HEK293 (cell line): ENCODE results near the gene PPT2.

Experiments used
- BCL11B ChIP-seq: fragments of 450-650 bp; formaldehyde crosslinking; IDR thresholded peaks from 2 replicates; pipeline ENCODE4 v1.5.1; 2016; ENCODE audit warnings: low read depth, missing biosample characterization, missing genetic modification characterization
- GLI4 ChIP-seq: fragments of 450-650 bp; formaldehyde crosslinking; IDR thresholded peaks from 2 replicates; pipeline ENCODE4 v1.5.1; 2016; ENCODE audit warnings: missing biosample characterization, missing genetic modification characterization
- GLIS1 ChIP-seq: fragments of 450-650 bp; formaldehyde crosslinking; IDR thresholded peaks from 2 replicates; pipeline ENCODE4 v1.5.1; 2016; ENCODE audit warnings: missing biosample characterization, missing genetic modification characterization
- GLIS2 ChIP-seq: fragments of 450-650 bp; formaldehyde crosslinking; IDR thresholded peaks from 2 replicates; pipeline ENCODE4 v1.5.1; 2016; ENCODE audit warnings: missing biosample characterization, missing genetic modification characterization
- KLF1 ChIP-seq: fragments of 450-650 bp; formaldehyde crosslinking; IDR thresholded peaks from 2 replicates; pipeline ENCODE4 v1.5.1; 2016; ENCODE audit warnings: missing biosample characterization, missing genetic modification characterization
- PRDM10 ChIP-seq: fragments of 450-650 bp; formaldehyde crosslinking; IDR thresholded peaks from 2 replicates; pipeline ENCODE4 v1.5.1; 2016; ENCODE audit warnings: missing biosample characterization, missing genetic modification characterization
- SP3 ChIP-seq: fragments of 450-650 bp; formaldehyde crosslinking; IDR thresholded peaks from 2 replicates; pipeline ENCODE4 v1.5.1; 2016; ENCODE audit warnings: missing biosample characterization, missing genetic modification characterization
- SP7 ChIP-seq: fragments of 450-650 bp; formaldehyde crosslinking; IDR thresholded peaks from 2 replicates; pipeline ENCODE4 v1.5.1; 2016; ENCODE audit warnings: missing biosample characterization, missing genetic modification characterization
- YY1 ChIP-seq: fragments of 450-650 bp; formaldehyde crosslinking; IDR thresholded peaks from 2 replicates; pipeline ENCODE4 v1.5.1; 2018; ENCODE audit warnings: missing biosample characterization, missing genetic modification characterization
- ZFHX2 ChIP-seq: fragments of 450-650 bp; formaldehyde crosslinking; conservative IDR thresholded peaks from 2 replicates; pipeline ENCODE4 v1.5.1; 2016; ENCODE audit warnings: missing biosample characterization, missing genetic modification characterization
- ZNF274 ChIP-seq, 2 experiments: fragments of 200-500 bp in 1 of 2; fragments of 450-650 bp in 1 of 2; sonication (Bioruptor generic) in 1 of 2; formaldehyde crosslinking in 1 of 2; IDR thresholded peaks; 2 replicates each; pipeline versions ENCODE4 v1.5.1 to v1.6.1; 2014 to 2016; ENCODE audit warnings: borderline replicate concordance in 1 of 2, inconsistent platforms in 1 of 2, low read length in 1 of 2, missing biosample characterization in 1 of 2, missing genetic modification characterization in 1 of 2
- ZNF335 ChIP-seq: fragments of 450-650 bp; formaldehyde crosslinking; conservative IDR thresholded peaks from 2 replicates; pipeline ENCODE4 v1.5.1; 2016; ENCODE audit warnings: missing biosample characterization, missing genetic modification characterization
- ZNF341 ChIP-seq: fragments of 450-650 bp; formaldehyde crosslinking; IDR thresholded peaks from 2 replicates; pipeline ENCODE4; 2016; ENCODE audit warnings: low read depth, missing biosample characterization, missing genetic modification characterization
- ZNF394 ChIP-seq: fragments of 450-650 bp; formaldehyde crosslinking; IDR thresholded peaks from 2 replicates; pipeline ENCODE4 v1.5.1; 2016; ENCODE audit warnings: missing biosample characterization, missing genetic modification characterization, mild to moderate bottlenecking, moderate library complexity, borderline replicate concordance
- ZNF398 ChIP-seq: fragments of 450-650 bp; formaldehyde crosslinking; IDR thresholded peaks from 2 replicates; pipeline ENCODE4 v1.5.1; 2017; ENCODE audit warnings: missing biosample characterization, missing genetic modification characterization
- ZNF426 ChIP-seq: fragments of 450-650 bp; formaldehyde crosslinking; IDR thresholded peaks from 2 replicates; pipeline ENCODE4 v1.5.1; 2017; ENCODE audit warnings: missing biosample characterization, missing genetic modification characterization, mild to moderate bottlenecking, inconsistent platforms, moderate library complexity
- ZNF585B ChIP-seq: fragments of 450-650 bp; formaldehyde crosslinking; IDR thresholded peaks from 2 replicates; pipeline ENCODE4 v1.5.1; 2016; ENCODE audit warnings: missing biosample characterization, missing genetic modification characterization
- ZNF623 ChIP-seq: fragments of 450-650 bp; formaldehyde crosslinking; IDR thresholded peaks from 2 replicates; pipeline ENCODE4 v1.5.1; 2016; ENCODE audit warnings: missing biosample characterization, missing genetic modification characterization
- ZNF677 ChIP-seq: fragments of 450-650 bp; IDR thresholded peaks from 2 replicates; pipeline ENCODE4 v1.5.0; 2018; ENCODE audit warnings: missing biosample characterization, mild to moderate bottlenecking, missing genetic modification characterization, moderate library complexity
- ZNF785 ChIP-seq: fragments of 450-650 bp; formaldehyde crosslinking; IDR thresholded peaks from 2 replicates; pipeline ENCODE4 v1.5.1; 2016; ENCODE audit warnings: missing biosample characterization, missing genetic modification characterization
- ZSCAN18 ChIP-seq: fragments of 450-650 bp; formaldehyde crosslinking; IDR thresholded peaks from 2 replicates; pipeline ENCODE4 v1.5.1; 2016; ENCODE audit warnings: missing biosample characterization, missing genetic modification characterization
- ZSCAN30 ChIP-seq: fragments of 450-650 bp; IDR thresholded peaks from 2 replicates; pipeline ENCODE4 v1.5.1; 2018; ENCODE audit warnings: missing biosample characterization, mild to moderate bottlenecking, missing genetic modification characterization, moderate library complexity
- ZSCAN4 ChIP-seq: fragments of 450-650 bp; formaldehyde crosslinking; IDR thresholded peaks from 2 replicates; pipeline ENCODE4 v1.5.1; 2017; ENCODE audit warnings: missing biosample characterization, missing genetic modification characterization
- TF ChIP-seq, protein P1 (sequence below): fragments of 450-650 bp; formaldehyde crosslinking; conservative IDR thresholded peaks from 2 replicates; pipeline ENCODE4 v1.5.1; 2016; ENCODE audit warnings: low read depth, missing biosample characterization, missing genetic modification characterization

Gene PPT2

GRCh38 chr6:32178547-32179440, 24.9 kb downstream of the PPT2 start (continued):
- TF ChIP-seq BCL11B (tag by site-specific recombination) (no peak), ZSCAN4 (tag by site-specific recombination) (no peak), GLIS1 (tag by site-specific recombination) (no peak), ZSCAN30 (no peak), YY1 (tag by site-specific recombination) (no peak), GLIS2 (tag by site-specific recombination) (peak; percentile 81), ZNF274 (IDR thresholded peaks at IDR 0.05; ENCODE audit: low read length) (no peak), ZNF274 (tag by site-specific recombination; IDR thresholded peaks at IDR 0.05; ENCODE audit: borderline replicate concordance) (no peak), SP3 (tag by site-specific recombination) (no peak), ZFHX2 (tag by site-specific recombination) (peak; percentile 73), ZNF677 (tag by site-specific recombination) (no peak), ZNF335 (tag by site-specific recombination) (peak; percentile 46), ZNF341 (tag by site-specific recombination) (0 out of 2 replicates have a peak, but pooled peaks have one; percentile 18), ZNF785 (tag by site-specific recombination) (0 out of 2 replicates have a peak, but pooled peaks have one; percentile 28), PRDM10 (tag by site-specific recombination) (peak; percentile 5; the same call in 1 of the 2 replicates), SP7 (peak; percentile 38), ZNF585B (tag by site-specific recombination) (no peak), ZNF623 (no peak), GLI4 (tag by site-specific recombination) (no peak), ZNF398 (tag by site-specific recombination) (no peak), ZNF426 (tag by site-specific recombination) (no peak), KLF1 (tag by site-specific recombination) (peak; percentile 5; the same call in 1 of the 2 replicates), ZSCAN18 (tag by site-specific recombination) (no peak), ZNF394 (tag by site-specific recombination) (no peak; the same call in 1 of the 2 replicates)
- TF ChIP-seq, protein P1, sequence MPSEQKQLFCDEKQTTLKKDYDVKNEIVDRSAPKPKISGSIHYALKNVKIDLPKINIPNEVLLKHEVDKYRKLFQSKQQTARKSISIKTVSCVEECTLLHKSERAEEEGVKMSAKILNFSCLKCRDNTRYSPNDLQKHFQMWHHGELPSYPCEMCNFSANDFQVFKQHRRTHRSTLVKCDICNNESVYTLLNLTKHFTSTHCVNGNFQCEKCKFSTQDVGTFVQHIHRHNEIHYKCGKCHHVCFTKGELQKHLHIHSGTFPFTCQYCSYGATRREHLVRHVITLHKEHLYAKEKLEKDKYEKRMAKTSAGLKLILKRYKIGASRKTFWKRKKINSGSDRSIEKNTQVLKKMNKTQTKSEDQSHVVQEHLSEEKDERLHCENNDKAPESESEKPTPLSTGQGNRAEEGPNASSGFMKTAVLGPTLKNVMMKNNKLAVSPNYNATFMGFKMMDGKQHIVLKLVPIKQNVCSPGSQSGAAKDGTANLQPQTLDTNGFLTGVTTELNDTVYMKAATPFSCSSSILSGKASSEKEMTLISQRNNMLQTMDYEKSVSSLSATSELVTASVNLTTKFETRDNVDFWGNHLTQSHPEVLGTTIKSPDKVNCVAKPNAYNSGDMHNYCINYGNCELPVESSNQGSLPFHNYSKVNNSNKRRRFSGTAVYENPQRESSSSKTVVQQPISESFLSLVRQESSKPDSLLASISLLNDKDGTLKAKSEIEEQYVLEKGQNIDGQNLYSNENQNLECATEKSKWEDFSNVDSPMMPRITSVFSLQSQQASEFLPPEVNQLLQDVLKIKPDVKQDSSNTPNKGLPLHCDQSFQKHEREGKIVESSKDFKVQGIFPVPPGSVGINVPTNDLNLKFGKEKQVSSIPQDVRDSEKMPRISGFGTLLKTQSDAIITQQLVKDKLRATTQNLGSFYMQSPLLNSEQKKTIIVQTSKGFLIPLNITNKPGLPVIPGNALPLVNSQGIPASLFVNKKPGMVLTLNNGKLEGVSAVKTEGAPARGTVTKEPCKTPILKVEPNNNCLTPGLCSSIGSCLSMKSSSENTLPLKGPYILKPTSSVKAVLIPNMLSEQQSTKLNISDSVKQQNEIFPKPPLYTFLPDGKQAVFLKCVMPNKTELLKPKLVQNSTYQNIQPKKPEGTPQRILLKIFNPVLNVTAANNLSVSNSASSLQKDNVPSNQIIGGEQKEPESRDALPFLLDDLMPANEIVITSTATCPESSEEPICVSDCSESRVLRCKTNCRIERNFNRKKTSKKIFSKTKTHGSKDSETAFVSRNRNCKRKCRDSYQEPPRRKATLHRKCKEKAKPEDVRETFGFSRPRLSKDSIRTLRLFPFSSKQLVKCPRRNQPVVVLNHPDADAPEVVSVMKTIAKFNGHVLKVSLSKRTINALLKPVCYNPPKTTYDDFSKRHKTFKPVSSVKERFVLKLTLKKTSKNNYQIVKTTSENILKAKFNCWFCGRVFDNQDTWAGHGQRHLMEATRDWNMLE = no peak; the same call in 1 of the 2 replicates
